GM10266 (cell line): ENCODE data around the gene FRMD5.

Experiments used
- DNase-seq: peaks from one replicate; pipeline ENCODE4 v3.0.0; 2012; ENCODE audit errors: extremely low spot score
- CTCF ChIP-seq: IDR thresholded peaks from 2 replicates; pipeline ENCODE4 v1.5.1; 2012; ENCODE audit warnings: mild to moderate bottlenecking, low read depth; ENCODE audit not compliant: control insufficient read depth, insufficient read depth; ENCODE audit errors: missing control alignments

Gene FRMD5

DNA sequence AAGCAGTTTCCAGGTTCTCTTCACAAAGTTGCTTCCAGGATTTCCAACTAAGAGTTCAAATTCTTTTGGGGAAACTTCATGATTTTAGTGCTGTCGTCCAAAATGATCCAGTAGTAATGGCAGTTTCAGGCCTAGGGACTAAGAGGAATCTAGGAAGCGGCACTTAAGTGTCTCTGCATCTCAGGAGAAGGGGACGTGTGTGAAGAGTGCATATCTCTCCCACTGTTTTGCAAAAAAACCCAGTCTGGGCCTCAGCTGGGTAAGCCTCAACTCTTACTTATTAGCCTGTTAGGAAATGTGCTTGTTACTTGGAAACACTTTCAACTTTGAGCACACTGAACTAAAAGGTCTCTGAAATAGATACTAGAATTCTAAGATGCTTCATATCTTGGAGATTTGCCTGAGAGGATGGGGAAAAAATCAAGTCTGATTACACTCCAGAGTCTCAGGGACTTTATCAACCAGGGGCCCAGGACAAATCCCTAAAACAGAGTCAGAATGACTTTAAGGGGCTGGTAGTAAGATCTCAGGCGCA lies 286.5 kb downstream of the FRMD5 start:
- no peak for DNase-seq
- TF ChIP-seq CTCF, result no peak

DNA sequence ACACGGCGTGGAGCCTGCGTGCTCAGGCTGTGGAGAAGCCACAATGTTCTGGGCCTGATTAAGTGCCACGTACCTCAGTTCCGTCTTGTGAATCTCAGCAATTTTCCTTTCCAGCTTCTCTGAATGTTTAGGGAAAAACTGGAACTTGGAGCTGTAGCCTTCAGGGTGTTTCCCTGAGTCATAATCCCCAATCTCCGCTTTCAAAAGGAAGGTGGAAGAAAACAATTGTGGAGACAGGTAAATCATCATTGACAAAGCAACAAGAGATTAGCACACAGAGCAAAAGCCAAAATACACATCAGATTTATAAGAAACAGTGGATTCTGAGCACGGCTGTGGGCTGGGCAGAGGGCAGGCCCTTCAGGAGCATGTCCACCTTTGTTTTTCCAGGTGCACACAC lies 289.3 kb downstream of the FRMD5 start:
- no peak for DNase-seq
- no peak for TF ChIP-seq CTCF

DNA sequence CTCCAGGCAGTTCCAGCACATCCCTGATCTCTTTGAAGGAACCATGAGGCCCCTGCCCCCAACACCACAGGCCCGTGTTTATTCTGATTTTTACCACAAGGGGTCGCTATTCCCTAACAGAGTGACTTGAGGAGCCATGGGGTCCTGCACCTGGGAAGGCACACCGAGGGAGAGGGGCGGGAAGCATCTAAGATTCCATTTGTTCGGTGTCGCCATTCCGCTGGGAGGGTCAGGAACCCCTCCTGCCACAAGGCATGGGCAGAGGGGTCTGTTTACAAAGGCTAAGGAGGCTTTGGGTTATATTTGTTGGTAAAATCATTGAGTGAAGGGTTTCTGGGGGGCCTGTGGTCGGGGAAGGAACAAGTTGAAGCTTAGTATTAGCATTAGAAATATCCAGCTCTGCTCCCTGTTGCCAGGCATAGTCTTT lies 291.2 kb downstream of the FRMD5 start:
- DNase-seq, result peak; percentile 69

GRCh38 chr15:43901495-43901894 lies 293.6 kb downstream of the FRMD5 start:
- TF ChIP-seq CTCF, result no peak
- no peak for DNase-seq

More for the DNA sequence above, 291.2 kb downstream of the FRMD5 start:
- TF ChIP-seq CTCF, result peak; percentile 87

DNA sequence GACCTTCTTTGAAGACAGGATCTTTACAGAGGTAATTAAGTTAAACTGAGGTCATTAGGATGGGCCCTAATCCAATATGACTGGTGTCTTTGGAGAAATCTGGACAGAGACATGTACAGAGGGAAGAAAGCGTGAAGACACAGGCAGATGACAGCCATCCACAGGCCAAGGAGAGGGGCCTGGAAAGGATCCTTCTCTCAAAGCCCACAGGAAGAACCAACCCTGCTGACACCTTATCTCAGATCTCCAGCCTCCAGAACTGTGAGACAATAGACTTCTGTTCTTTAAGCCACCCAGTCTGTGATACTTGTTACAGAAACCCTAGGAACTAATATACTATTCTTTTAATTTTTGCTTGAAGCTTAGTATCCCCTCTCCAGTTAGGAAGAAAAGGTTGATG lies 294.1 kb downstream of the FRMD5 start:
- TF ChIP-seq CTCF, result no peak

DNA sequence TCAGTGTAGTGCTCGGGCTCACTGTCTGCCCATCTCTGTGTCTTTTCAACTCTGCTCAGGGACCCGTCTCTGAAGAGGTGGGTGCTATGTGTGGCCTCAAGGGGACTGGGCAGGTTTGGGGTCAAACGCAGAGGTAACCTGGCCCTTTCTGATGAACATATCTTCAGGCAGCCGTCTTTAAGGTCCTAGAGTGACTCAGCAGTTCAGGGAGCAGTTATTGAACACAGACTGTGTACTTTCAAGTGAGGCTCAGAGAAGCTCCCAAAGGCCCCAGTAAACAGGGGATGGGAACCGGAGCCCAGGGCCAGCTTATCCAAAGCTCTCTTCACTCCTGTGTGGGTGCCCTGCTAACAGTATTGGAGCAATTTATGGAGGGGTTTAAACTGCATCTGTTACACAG lies 295.1 kb downstream of the FRMD5 start:
- TF ChIP-seq CTCF, result no peak
- no peak for DNase-seq

More for the DNA sequence above, 294.1 kb downstream of the FRMD5 start:
- DNase-seq, result no peak

DNA sequence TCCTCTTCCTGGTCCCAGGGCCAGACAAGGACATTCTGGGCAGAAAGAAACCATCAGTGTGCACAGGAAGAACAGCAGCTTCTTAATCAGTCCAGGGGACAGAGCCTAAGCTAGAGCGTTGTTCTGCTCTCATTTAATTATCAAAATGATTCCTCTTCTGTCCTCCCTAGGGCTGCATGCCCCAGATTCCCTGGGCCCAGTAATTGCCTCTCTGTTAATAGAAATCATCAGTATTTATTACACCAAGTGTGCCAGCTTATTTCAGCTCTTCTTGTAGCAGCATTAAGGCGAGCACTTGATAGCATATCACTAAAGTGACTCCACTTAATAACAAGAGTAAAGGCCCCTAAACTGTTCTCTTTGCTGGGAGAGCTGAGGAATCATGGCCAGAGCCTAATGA lies 296.2 kb downstream of the FRMD5 start:
- no peak for TF ChIP-seq CTCF
- no peak for DNase-seq
